HG02885 (cell line): ENCODE results near the gene PRKCD.

Source experiments
- ATAC-seq: cut with Tn5 transposase; IDR thresholded peaks from one replicate; pipeline ENCODE4 v1.9.1; 2021; ENCODE audit warnings: mild to moderate bottlenecking; ENCODE audit not compliant: unreplicated experiment, poor library complexity

The PRKCD gene

GRCh38 chr3:53160660-53161449 lies at the start of gene PRKCD:
Gene PRKCD, plus strand, starts transcription at chr3:53161209. Its CDS starts 17,214 bp downstream, at chr3:53178423.
- peak; percentile 55 for ATAC-seq

- ATAC-seq, result no peak
Observed at GRCh38 chr3:53111822-53112221, 49.2 kb upstream of the PRKCD start.

- ATAC-seq, result no peak
Observed at GRCh38 chr3:53113293-53114010, 47.6 kb upstream of the PRKCD start.

- ATAC-seq, result no peak
Observed at GRCh38 chr3:53114011-53114400, 47.0 kb upstream of the PRKCD start.

- no peak for ATAC-seq
Observed at GRCh38 chr3:53114412-53115074, 46.5 kb upstream of the PRKCD start.

GRCh38 chr3:53116956-53117355 lies 44.1 kb upstream of the PRKCD start:
- ATAC-seq, result no peak

- ATAC-seq, result no peak
Observed at GRCh38 chr3:53120336-53120735, 40.7 kb upstream of the PRKCD start.

- ATAC-seq, result no peak
Observed at GRCh38 chr3:53122255-53122932, 38.6 kb upstream of the PRKCD start.

- ATAC-seq, result no peak
Observed at GRCh38 chr3:53122933-53123305, 38.1 kb upstream of the PRKCD start.

- ATAC-seq, result no peak
Observed at GRCh38 chr3:53123510-53123909, 37.5 kb upstream of the PRKCD start.

- ATAC-seq, result no peak
Observed at GRCh38 chr3:53123953-53124352, 37.1 kb upstream of the PRKCD start.

GRCh38 chr3:53126601-53127000 lies 34.4 kb upstream of the PRKCD start:
- no peak for ATAC-seq

GRCh38 chr3:53129344-53129743 lies 31.7 kb upstream of the PRKCD start:
- no peak for ATAC-seq

- peak; percentile 86 for ATAC-seq
Observed at GRCh38 chr3:53130179-53131061, 30.6 kb upstream of the PRKCD start, which contains the start of gene RFT1. Gene RFT1, minus strand, starts transcription at chr3:53130435. Its CDS starts 35 bp downstream, at chr3:53130400.

- no peak for ATAC-seq
Observed at GRCh38 chr3:53131096-53131495, 29.9 kb upstream of the PRKCD start.

GRCh38 chr3:53132347-53132746 lies 28.7 kb upstream of the PRKCD start:
- no peak for ATAC-seq

- peak; percentile 58 for ATAC-seq
Observed at GRCh38 chr3:53134631-53135232, 26.3 kb upstream of the PRKCD start.

- no peak for ATAC-seq
Observed at GRCh38 chr3:53137221-53137620, 23.8 kb upstream of the PRKCD start.

- ATAC-seq, result no peak
Observed at GRCh38 chr3:53137835-53138446, 23.1 kb upstream of the PRKCD start.
